ENCODE measurements around the gene ZNF804B. TPM values are rescaled to one million over a fixed set of nuclear protein-coding genes. Genes with fewer than 3 reads are reported as not detected.

Gene ZNF804B
- total RNA-seq, 1 experiment from 2014 or later: not detected

DNA sequence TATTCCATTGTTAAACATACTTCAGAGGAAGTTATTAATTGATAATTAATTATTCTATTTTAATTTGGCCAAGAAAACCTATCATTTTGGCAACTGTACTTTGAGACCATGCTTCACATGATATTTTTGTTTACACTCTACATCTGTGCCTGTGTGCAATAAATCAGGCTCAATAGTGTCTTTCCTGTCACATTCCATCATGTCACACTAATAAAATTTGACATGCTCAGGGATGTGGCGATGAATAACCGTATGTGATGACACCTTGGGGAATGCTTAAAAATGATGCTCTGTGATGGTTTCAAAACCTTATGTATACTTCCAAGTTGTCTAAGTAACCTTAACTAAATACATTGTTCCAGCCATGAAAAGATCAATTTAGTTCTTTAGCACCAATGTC, 400.6 kb downstream of the ZNF804B start:
- H3K9me3 Mint-ChIP-seq: no peaks in the 10 kb centered on the region
- Histone ChIP-seq H3K79me2 (ENCODE audit: insufficient read depth, low read length) (no peaks in the 10 kb centered on the region), H3K9ac (ENCODE audit: extremely low read depth, insufficient read length, low read length) (no peak overlapping the region), H3K23me2 (ENCODE audit: insufficient read length, low read depth, low read length, poor library complexity, severe bottlenecking) (no peaks in the 10 kb centered on the region), H2AK5ac (ENCODE audit: insufficient read length, low read length) (no peak overlapping the region), H2AFZ (ENCODE audit: low read length) (no peak overlapping the region), H3K9me3 (ENCODE audit: control insufficient read depth, low read depth, low read length) (no peaks in the 10 kb centered on the region), H3K56ac (ENCODE audit: insufficient read length, low read depth, low read length) (no peak overlapping the region), H3K14ac (ENCODE audit: insufficient read depth, low read length) (no peak overlapping the region), H3K18ac (ENCODE audit: insufficient read length, low read depth, low read length) (no peak overlapping the region), H3K27me3 (ENCODE audit: insufficient read depth, low read length) (no peaks in the 10 kb centered on the region), H4K5ac (ENCODE audit: insufficient read length, low read depth, low read length) (no peak overlapping the region), H4K91ac (ENCODE audit: insufficient read length, low read depth, low read length) (no peak overlapping the region), H3K79me1 (ENCODE audit: insufficient read depth, low read depth, low read length, poor library complexity, severe bottlenecking) (no peaks in the 10 kb centered on the region), H2BK120ac (ENCODE audit: low read depth, low read length, poor library complexity, severe bottlenecking) (no peak overlapping the region), H2BK20ac (ENCODE audit: low read depth, low read length, poor library complexity, severe bottlenecking) (no peak overlapping the region), H3K23ac (ENCODE audit: insufficient read length, low read depth, low read length) (no peak overlapping the region), H3K4ac (ENCODE audit: low read depth, low read length) (no peak overlapping the region), H2BK15ac (ENCODE audit: low read depth, low read length) (no peak overlapping the region), H3K4me2 (ENCODE audit: insufficient read depth, insufficient read length, low read length) (no peak overlapping the region), H3T11ph (ENCODE audit: low read length) (no peak overlapping the region), H4K8ac (replicated peaks; ENCODE audit: insufficient read length, low read depth, low read length) (no peak overlapping the region), H4K20me1 (ENCODE audit: control insufficient read depth, insufficient read depth, insufficient read length) (no peaks in the 10 kb centered on the region), H2BK12ac (ENCODE audit: insufficient read length, low read depth, low read length) (no peak overlapping the region), H2BK5ac (ENCODE audit: insufficient read length, low read length) (no peak overlapping the region), H3K27ac (ENCODE audit: insufficient read length, low read depth, low read length) (no peak overlapping the region), H3K4me1 (ENCODE audit: insufficient read depth, low read length) (no peaks in the 10 kb centered on the region)
- no peak for DNase-seq
- no peaks in the 10 kb centered on the region for H3K36me3 Mint-ChIP-seq (ENCODE audit: insufficient read depth in 1 of 3, low read depth in 3 of 3)
- no peak overlapping the region for H3K4me3 Mint-ChIP-seq
- TF ChIP-seq, protein P1, sequence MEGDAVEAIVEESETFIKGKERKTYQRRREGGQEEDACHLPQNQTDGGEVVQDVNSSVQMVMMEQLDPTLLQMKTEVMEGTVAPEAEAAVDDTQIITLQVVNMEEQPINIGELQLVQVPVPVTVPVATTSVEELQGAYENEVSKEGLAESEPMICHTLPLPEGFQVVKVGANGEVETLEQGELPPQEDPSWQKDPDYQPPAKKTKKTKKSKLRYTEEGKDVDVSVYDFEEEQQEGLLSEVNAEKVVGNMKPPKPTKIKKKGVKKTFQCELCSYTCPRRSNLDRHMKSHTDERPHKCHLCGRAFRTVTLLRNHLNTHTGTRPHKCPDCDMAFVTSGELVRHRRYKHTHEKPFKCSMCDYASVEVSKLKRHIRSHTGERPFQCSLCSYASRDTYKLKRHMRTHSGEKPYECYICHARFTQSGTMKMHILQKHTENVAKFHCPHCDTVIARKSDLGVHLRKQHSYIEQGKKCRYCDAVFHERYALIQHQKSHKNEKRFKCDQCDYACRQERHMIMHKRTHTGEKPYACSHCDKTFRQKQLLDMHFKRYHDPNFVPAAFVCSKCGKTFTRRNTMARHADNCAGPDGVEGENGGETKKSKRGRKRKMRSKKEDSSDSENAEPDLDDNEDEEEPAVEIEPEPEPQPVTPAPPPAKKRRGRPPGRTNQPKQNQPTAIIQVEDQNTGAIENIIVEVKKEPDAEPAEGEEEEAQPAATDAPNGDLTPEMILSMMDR (conservative IDR thresholded peaks at IDR 0.05): no peak
- no CpG with 5 or more reads among the region's 2 CpGs for WGBS (ENCODE audit: extremely low coverage, insufficient read length, low lambda C conversion rate)
- H3K4me1 Mint-ChIP-seq: no peaks in the 10 kb centered on the region
- H3K27me3 Mint-ChIP-seq (ENCODE audit: low read depth): no peaks in the 10 kb centered on the region
- no peak overlapping the region for H3K27ac Mint-ChIP-seq

All from H9 (cell line).